ENCODE results near the gene UAP1L1. TPM values are rescaled to one million over a fixed set of nuclear protein-coding genes. Genes with fewer than 3 reads are reported as not detected.

Gene UAP1L1
- total and polyA plus RNA-seq, 8 donors = 5.2 to 14.4 (median 6.2) TPM

DNA sequence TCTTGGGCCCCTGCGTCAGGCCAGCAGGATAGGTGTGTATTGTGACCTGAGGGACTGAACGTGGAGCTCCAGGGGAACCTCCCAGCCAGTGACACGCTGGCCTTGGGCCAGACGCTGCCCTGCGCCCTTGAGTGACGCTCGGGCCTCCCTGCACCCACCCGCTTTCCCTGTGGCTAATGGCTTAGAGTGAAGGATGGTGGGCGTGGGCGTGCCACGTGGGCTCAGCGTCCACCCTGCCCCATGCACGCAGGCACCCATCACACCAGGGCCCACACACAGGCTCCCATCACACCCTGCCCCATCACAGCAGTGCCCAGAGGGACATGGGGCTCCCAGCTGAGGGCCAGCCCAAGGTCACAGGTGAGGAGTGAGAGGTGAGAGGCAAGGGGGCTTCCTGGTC lies 40.3 kb upstream of the UAP1L1 start:
- no peak for ATAC-seq
- intact Hi-C loops (cut with DNase I) = loop anchor here in 2 of 3 donors (5.0 kb wide), 2 partner anchors 90 to 250 kb away; partner anchors contain the start of gene C8G (in 1 of the 2)
- Histone ChIP-seq H3K9me3 (no peaks in the 10 kb centered on the region), H3K36me3 (peaks cover 0 to 7% (median 0%) of the 10 kb centered on the region in 3 donors), H3K27me3 (no peaks in the 10 kb centered on the region), H3K4me3 (no peak overlapping the region), H3K4me1 (no peaks in the 10 kb centered on the region), H3K27ac (no peak overlapping the region)
- WGBS, 2 donors = 61% methylated on average over 13 of the region's 13 CpGs
- no peak for DNase-seq
- no peak for FAIRE-seq
- TF ChIP-seq, protein P1, sequence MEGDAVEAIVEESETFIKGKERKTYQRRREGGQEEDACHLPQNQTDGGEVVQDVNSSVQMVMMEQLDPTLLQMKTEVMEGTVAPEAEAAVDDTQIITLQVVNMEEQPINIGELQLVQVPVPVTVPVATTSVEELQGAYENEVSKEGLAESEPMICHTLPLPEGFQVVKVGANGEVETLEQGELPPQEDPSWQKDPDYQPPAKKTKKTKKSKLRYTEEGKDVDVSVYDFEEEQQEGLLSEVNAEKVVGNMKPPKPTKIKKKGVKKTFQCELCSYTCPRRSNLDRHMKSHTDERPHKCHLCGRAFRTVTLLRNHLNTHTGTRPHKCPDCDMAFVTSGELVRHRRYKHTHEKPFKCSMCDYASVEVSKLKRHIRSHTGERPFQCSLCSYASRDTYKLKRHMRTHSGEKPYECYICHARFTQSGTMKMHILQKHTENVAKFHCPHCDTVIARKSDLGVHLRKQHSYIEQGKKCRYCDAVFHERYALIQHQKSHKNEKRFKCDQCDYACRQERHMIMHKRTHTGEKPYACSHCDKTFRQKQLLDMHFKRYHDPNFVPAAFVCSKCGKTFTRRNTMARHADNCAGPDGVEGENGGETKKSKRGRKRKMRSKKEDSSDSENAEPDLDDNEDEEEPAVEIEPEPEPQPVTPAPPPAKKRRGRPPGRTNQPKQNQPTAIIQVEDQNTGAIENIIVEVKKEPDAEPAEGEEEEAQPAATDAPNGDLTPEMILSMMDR (IDR thresholded peaks at IDR 0.05) = no peak

DNA sequence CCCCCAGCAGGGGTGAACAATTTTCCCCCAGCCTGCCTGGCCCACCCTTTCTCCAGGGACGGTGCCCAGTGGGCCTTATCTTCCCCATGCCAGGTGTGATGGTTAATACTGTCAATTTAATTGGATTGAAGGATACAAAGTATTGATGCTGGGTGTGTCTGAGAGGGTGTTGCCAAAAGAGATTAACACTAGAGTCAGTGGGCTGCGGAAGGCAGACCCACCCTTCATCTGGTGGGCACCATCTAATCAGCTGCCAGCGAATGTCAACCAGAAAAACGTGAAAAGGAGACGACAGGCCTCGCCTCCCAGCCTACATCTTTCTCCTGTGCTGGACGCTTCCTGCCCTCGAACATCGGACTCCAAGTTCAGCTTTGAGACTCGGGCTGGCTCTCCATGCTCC lies 39.8 kb upstream of the UAP1L1 start:
- Histone ChIP-seq H3K36me3 (peaks cover 0 to 7% (median 0%) of the 10 kb centered on the region in 3 donors), H3K27ac (no peak overlapping the region), H3K27me3 (no peaks in the 10 kb centered on the region), H3K4me3 (no peak overlapping the region), H3K9me3 (no peaks in the 10 kb centered on the region), H3K4me1 (no peaks in the 10 kb centered on the region)
- DNase-seq = no peak
- intact Hi-C loops (cut with DNase I) = loop anchor here in 2 of 3 donors (5.0 kb wide), 2 partner anchors 90 to 250 kb away; partner anchors contain the start of gene C8G (in 1 of the 2)
- no peak for ATAC-seq
- 85 to 88% methylated on average over 10 of the region's 10 CpGs for WGBS, 2 donors
- TF ChIP-seq, protein P1 (IDR thresholded peaks at IDR 0.05) = no peak
- FAIRE-seq = no peak

DNA sequence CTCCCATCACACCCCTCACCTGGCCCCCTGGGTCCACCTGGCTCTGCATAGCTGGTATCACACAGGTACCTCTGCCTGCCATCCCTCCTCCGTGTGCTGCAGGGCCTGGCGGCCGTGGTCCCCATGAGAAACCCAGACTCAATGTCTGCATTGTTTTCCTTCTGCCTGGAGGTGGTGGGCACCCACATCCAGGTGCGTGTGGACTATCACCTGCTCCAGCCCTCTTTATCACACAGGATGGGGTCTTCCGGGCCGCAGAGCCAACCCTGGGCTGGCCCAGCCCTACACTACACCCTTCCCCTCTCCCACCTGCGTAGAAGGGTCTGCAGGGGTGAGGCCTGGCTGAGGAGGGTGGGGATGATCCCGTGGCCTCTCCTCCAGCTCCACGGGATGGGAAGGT lies 38.4 kb upstream of the UAP1L1 start:
- Histone ChIP-seq H3K36me3 (peaks cover 0 to 7% (median 0%) of the 10 kb centered on the region in 3 donors), H3K9me3 (no peaks in the 10 kb centered on the region), H3K27ac (no peak overlapping the region), H3K4me1 (peaks cover 0 to 2% (median 0%) of the 10 kb centered on the region in 3 donors), H3K4me3 (no peak overlapping the region), H3K27me3 (no peaks in the 10 kb centered on the region)
- FAIRE-seq (no peak), ATAC-seq (no peak), DNase-seq (no peak)
- 84 to 85% methylated on average over 9 of the region's 9 CpGs for WGBS, 2 donors
- intact Hi-C loops (cut with DNase I) = loop anchor here in 2 of 3 donors (5.0 kb wide), 2 partner anchors 92 to 252 kb away; partner anchors contain the start of gene C8G (in 1 of the 2)
- TF ChIP-seq, protein P1 (IDR thresholded peaks at IDR 0.05) = no peak

DNA sequence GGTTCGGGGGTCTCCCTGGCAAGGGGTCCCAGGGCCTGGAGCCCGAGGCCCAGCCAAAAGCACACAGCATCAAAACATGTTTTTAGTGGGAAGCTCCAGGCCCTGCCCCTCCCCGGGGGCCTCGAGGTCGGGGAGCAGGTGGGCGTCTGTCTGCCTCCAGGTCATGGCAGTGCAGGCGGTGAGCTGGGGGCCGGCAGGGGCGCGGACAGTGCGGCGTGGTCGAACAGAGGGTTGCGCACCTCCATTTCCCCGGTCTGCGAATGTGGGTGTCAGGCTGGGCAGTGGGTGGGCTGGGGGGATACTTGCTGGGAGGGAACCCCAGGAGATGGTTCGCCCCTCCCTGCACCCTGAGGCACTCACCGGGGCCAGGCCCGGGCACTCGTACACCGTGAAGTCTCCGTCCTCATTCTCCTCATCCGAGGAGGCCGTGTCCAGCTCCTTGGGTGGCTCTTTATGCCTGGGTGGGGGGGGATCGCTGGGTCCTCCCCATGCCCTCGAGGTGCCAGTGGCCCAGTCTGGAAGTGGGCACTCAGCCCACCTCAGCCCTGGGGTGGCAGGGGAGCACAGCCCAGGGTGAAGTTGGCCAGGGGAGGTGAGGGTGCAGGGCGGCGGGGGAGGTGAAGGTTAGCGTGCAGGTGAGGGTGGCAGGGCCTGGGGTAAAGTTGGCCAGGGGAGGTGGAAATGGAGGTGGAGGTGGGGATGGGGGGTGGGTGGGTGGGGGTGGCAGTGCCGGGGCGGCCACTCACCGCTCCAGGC lies 37.5 kb upstream of the UAP1L1 start:
- intact Hi-C loops (cut with DNase I) = loop anchor here in 2 of 3 donors (5.0 kb wide), 2 partner anchors 92 to 252 kb away; partner anchors contain the start of gene C8G (in 1 of the 2)
- TF ChIP-seq, protein P1 (IDR thresholded peaks at IDR 0.05) = no peak
- H3K27ac ChIP-seq = no peak overlapping the region
- peaks cover under 1 to 11% (median 5%) of the 10 kb centered on the region in 3 donors for H3K4me1 ChIP-seq
- H3K9me3 ChIP-seq = no peaks in the 10 kb centered on the region
- ATAC-seq (no peak), DNase-seq (no peak), FAIRE-seq (no peak)
- H3K36me3 ChIP-seq = peaks cover 0 to 7% (median 0%) of the 10 kb centered on the region in 3 donors
- WGBS, 2 donors = 89 to 90% methylated on average over 28 to 32 of the region's 32 CpGs
- H3K4me3 ChIP-seq = no peak overlapping the region
- no peaks in the 10 kb centered on the region for H3K27me3 ChIP-seq

DNA sequence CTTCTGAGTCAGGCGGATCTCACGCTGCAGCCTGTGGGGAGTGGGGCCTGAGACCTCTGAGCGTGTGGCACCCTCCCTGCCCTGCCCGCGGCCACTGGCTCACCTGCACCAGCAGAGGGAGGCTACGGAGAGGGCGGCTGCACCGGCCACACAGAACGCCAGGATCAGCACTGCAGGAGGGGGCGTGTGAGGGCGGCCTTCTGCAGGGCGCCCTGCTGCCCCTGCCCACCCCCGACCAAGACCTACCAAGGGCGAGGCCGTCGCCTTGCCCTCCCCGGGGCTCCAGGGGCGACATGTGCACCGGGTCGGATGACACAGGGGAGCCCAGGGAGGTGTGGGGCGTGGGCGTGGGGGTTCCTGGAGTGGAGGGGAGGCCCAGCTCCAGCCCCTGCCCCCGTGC lies 36.7 kb upstream of the UAP1L1 start:
- no peaks in the 10 kb centered on the region for H3K27me3 ChIP-seq
- H3K9me3 ChIP-seq = no peaks in the 10 kb centered on the region
- FAIRE-seq = no peak
- no peak for DNase-seq
- intact Hi-C loops (cut with DNase I) = no loop called here
- H3K27ac ChIP-seq = no peak overlapping the region
- H3K4me1 ChIP-seq = peaks cover 4 to 16% (median 5%) of the 10 kb centered on the region in 3 donors
- H3K36me3 ChIP-seq = peaks cover 0 to 7% (median 0%) of the 10 kb centered on the region in 3 donors
- TF ChIP-seq, protein P1 (IDR thresholded peaks at IDR 0.05) = no peak
- H3K4me3 ChIP-seq = no peak overlapping the region
- no peak for ATAC-seq
- 88 to 92% methylated on average over 23 of the region's 23 CpGs for WGBS, 2 donors

All from pancreas (tissue), 10 donors.